NCI-H446 (cell line): Measurements from ENCODE around the gene UNC93B1.
"Not testable (repeated sequence)": the region's sequence is repeated elsewhere in the genome, so short reads cannot be mapped to it uniquely, and the experiment has no call there.

ENCODE experiments used
- DNase-seq, 2 experiments: peaks; one replicate each; lab custom pipeline; 2025; lab: John Stamatoyannopoulos, UW

Gene UNC93B1

DNA sequence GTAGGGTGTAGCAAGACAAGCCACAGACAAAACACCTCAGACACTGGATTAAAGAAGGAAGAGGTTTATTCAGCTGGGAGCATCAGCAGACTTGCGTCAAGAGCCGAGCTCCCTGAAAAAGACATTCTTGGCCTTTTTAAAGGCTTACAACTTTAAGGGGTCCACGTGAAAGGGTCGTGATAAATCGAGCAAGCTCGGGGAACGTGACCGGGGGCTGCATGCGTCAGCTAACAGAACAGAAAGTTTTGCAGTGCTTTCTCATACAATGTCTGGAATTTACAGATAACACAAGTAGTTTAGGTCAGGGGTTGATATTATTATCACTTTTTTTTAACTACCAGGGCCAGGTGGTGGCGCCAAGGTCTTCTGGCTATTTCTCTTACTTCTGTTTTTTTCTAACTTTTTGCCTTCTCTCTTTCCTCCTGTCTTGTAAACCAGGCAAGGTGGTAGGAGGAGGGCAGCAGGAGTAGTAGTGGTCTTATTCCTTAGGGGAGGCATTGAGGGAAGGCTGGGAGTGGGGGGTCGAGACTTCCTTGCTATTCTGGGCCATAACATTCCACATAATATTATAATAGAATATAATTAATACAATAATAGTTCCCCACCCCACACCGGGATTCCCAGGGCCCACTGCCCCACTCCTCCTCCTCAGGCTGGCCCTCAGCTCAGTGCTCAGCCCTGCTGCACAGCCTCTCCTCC is 5.6 kb upstream of the UNC93B1 start:
- DNase-seq, result peak in 1 of 2 experiments; percentile 18

DNA sequence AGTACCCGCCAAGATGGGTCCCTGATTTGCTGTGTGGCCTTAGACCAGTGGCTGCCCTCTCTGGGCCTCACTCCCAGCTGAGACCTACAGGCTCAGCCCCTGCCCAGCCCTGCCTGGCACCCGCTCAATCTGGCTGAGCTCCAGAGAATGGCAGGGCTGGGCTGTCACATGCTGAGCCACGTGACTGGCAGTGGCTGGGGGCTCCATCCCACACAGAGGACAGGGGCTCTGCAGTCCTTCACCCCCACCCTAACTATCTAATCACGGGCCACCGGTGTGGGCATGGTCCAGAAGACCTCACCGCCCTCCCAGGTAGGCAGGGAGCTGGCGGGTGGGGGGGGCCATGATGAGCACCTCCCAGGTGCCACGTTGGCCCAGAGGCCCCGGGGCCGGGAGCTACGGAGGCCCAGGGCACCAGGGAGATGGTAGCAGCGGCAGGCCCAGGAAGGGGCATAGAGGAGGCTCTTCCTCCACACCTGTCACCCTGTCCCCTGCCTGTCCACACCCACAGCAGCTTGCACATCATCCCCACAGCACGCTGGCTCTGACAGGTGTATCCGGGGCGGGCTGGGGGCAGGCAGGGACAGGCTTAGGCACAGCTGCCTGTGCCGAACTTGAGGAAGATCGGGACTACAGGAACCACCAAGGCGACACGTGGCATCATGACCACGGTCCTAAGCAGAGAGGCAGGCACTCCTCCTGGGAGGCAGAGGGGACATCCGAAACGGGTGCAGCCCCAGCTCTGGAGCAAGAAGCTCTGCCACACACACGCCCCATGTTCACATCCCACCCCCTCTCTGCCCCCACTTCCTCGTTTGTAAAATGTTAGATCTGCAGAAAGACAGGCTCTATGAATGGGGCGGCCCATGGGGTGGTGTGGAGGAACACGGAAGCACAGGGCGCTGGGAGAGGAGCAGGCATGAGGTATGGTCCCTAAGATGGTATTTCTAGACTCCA is 4.8 kb upstream of the UNC93B1 start:
- DNase-seq, result peak in 1 of 2 experiments; percentile 26

DNA sequence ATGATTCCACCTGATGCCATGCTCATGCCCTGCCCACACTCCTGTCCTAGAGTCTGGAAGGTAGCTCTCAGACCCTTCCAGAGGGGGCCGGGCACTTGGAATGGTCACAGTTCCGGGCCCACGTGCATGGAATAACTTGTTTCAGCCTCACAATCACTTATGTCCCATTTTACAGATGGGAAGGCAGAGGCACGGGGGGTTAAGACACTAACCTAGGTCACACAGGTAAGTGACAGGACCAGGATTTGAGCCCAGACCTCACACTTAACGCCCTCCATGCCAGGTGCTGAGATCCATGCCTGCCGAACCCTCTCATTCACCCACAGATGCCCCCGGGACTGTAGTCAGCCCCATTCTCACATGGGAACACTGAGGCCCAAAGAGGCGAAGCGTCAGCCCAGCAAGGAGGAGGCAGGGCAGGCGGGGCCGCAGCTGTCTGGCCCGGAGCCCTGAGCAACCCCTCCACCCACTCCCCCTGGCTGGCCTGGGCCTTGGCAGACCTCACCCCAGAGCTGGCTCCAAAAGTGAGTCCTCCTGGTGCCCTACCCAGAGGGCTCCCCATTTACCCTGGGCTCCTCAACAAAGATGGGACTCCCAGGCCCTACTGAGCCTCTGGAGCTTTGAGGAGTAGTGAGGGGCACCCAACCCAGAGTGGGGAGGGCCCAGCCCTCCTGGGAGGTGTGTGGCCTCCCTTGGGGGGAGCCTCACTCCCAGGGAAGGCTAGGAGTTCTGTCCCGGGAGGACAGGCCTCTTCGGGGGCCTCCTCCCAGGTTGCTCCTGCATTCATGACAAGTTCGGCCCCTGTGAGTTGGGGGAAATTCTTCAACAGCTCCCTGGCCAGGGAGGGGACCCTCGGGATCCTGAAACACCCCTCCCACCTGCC is 3.8 kb upstream of the UNC93B1 start:
- no peak for DNase-seq

DNA sequence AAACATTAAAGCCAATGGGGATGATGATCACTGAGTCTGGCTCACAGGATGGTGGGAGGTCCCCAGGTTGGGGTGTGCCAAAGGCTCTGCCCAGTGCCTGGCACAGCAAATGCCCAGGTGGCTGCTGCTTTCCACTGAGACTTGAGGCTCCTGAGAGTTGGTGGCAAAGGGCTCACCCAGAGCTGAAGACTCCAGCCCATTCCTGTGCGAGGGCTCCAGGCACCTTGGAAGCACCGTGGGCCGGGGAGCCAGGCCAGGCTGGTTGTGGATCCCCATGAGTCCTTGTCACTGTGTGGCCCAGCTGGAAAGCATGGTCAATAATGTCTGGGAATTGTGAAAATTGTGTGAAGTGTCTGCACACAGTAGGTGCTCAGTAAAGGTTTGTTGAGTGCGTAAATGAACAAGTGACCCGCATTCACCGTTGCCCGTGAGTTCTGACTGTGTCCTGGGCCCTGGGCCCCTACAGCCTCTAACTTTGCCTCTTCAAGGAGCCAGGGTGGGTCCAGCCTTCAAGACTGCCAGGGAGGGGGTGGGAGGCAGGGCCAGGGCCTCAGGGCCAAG is 2.8 kb upstream of the UNC93B1 start:
- no peak for DNase-seq

DNA sequence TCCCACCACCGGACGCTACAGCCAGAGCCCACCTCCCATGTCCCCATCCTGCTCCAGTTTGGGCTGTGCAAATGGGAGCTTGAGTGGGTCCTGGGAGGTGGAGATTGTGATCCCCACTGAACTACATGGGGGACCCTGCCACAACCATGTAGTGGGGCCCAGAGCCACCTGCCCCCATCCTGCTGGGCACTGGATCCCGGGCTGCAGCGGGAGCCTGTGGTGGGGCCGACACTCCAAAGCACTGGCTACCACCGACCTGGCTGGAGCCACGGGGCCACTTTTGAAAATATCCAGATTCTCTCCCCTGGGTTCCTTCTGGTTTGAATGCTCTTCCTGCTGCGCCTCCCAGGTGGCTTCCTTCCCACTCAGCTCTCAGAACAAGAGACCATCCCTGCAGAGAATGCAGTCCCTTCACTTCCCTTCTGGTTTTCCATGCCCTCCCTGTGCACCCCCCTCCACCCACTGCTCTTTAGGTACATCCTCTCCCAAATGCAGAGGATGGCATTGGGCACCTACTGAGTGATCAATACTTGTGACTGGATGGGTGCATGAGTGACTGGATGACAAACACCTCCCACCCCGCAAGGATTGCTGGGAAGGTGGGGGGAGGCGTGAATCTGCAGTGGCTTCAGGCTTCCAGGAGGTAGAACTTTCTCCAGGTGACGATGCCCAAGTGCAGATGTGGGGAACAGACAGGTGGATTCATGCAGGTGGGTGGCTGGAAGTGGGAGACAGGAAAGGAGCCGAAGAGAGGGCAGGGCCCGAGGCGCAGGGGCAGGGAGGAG is 846 bp upstream of the UNC93B1 start:
- DNase-seq, result no peak

DNA sequence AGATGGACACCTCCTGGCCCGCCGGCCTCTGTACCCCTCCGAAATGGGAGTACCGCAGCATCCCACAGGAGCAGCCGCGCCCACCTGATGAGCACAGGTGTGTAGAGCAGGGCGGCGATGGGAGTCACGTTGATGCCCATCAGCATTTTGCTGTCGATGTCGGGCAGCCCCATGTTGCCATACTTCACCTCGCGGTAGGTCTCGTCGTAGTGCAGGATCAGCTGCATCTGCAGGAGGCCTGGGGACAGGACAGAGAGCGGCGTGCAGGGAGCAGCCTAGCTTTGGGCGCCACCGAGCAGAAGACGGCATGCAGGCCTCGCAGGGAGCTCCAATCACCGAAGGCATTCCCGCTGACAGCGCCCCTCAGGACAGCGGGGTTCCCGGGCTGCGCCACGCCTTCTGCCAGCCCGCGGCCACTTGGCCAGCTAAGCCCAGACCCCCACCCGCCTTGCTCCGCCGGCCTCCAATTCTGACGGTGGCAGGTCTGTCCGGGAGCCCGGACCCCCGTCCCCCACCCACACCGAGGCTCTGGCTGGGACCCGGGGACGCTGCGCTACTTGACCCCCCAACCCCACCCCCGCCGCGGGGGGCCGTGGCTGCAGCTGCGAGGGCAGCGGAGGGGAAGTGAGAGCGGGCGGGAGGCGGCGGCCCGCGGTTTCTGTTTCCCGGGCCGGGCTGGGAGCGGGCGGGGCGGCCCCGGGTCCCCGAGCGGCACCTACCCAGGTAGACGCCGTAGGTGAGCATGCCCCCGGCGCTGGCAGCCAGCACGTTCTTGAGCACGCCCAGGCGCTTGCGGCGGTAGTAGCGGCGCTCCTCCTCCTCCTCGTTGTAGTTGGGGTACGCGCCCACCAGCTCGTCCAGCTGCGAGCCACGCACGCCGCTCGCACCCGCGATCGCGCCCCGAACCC is 705 bp downstream of the UNC93B1 start:
- DNase-seq, result no peak

DNA sequence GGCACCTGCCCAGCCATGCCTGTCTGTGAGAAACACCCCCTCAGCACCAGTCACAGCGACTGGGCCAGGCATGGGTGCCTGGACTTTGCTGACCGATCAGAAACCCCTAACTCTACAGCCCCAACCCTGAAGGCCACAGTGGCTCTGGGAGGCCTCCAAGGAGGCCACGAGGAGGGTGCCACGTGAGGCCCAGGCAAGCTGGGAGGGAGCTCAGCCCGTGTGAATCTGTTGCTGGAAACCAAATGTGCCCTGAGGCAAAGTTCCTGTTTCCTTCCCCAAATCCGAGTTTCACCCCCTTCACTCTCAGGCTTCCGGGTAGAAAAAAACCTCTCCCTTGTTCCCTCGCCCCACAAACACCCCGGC is 1.3 kb downstream of the UNC93B1 start:
- DNase-seq, result no peak

DNA sequence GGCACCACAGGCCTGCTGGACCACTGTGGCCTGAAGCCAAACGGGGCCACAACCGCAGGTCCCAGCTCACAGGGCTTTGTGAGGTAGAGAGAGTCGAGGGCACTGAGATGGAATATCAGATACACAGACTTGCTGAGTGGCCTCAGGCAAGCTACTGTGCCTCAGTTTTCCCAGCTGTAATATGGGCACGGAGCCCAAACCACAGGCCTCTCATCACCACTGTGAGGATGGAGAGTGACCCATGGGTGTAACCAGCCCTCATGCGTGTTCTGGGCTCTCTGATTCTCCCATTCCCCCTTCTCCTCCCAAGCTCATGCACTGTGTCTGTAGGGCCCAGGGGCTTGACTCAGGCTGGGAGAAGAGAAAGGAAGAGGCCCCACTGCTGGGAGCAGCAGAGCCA is 4.2 kb downstream of the UNC93B1 start:
- DNase-seq, result no peak

DNA sequence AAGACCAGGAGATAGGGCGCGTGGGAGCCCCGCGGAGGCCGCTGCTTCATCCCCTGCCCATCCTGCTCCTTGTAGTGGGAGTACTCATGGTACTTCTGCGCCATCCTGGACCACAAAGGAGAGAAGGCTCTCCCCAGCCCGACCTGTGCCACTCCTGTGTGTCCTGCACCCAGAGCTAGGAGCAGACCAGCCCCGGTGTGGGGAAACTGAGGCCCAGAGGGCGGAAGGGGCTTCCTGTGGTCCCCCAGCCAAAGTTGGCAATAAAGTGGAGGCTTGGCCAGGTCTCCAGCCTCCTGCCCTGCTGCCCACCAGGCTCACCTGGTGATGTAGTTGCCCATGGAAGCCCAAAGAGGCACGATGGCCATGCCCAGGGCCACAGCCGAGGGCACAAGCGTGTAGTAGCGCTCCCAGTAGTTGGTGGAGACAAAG is 4.7 kb downstream of the UNC93B1 start:
- no peak for DNase-seq

DNA sequence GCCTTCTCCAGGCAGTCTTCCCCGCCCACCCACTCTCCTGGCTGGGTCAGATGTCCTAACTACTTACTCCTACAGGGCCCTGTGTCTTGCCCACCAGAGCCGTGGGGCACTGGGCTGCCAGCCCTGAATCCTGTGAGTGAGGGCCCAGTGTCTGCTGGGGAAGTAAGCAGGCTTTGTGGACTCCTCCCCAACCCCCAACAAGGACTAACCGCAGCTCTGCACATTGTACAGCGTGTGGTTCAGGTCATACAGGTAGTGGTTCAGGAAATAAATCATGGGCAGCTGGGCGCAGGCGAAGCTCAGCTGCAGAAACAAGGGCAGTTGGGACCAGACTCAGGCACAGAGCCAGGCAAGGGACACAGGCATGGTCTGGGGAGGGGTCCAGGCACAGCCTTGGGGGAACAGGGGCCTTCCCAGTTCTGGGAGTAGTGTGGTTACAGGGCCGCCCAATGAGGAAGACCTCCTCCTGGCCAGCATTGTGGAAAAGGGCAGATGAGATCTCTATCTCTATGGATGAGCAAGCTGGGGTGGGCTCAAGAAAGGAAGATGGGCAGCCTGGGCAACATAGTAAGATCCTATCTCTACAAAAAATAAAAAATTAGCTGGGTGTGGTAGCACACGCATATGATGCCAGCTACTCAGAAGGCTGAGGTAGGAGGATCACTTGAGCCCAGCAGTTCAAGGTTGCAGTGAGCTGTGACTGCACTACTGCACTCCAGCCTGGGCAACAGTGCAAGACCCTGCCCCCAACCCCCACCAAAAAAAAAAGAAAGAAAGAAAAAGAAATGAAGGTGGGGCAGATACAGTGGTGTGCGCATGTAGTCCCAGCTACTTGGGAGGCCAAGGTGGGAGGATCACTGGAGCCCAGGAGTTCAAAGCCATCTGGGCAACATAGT is 5.5 kb downstream of the UNC93B1 start:
- DNase-seq, result no peak

DNA sequence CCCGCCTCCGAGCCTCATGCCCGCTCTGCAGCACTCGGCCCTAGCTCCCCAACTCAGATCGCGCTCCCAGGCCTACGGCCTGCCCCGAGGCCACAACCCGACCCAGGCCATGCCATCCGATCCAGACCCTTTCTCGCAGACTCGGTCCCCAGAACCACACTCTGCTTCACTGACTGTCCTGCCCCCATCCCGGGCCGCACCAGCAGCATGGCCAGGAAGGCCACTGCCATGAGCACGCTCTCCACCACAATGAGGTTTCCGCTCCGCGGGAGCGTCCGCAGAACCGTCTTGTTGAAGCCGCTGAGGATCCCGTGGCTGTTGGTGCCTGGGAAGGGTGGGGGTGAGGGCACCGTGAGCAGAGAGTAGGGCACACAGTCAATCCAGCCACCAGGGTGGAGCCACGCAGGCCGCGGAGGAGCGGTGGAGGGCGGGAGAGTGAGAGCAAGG is 6.4 kb downstream of the UNC93B1 start:
- no peak for DNase-seq

DNA sequence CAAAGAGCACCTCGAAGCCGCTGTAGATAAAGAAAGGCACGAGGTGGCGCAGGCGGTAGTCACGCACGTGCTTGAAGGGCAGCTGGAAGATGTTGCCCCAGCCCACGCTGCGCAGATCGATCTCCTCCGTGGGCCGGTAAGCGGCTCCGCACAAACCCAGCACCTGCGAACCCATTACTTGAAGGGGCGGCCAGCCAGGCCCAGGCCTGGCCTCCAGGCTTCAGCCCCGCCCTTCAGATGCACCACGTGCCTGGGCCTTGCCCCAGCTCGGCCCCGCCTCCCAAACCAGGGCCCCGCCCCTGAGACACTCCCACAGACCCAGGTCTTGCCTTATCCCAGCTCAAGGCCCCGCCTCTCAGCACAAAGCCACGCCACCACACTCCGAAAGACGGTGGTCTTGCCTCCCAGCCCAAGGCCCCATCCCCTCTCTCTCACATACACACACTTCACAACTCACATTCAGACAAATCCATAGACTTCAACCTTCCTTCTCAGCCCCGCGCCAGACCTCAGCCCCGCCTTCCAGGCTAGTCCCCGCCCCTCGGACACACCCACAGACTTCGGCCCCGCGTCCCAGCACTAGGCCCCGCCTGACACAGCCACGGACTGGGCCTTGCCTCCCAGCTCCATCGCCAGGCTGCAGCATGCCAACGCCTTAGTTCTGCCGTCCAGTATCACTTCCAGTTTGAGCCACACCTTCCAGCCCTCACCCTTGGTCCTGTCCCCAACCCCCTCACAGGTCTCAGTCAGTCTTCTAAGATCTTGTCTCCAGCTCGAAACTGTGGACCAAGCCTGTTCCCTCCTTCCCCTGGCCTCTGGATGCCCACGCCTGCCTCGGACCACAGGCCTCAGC is 7.0 kb downstream of the UNC93B1 start:
- no peak for DNase-seq

DNA sequence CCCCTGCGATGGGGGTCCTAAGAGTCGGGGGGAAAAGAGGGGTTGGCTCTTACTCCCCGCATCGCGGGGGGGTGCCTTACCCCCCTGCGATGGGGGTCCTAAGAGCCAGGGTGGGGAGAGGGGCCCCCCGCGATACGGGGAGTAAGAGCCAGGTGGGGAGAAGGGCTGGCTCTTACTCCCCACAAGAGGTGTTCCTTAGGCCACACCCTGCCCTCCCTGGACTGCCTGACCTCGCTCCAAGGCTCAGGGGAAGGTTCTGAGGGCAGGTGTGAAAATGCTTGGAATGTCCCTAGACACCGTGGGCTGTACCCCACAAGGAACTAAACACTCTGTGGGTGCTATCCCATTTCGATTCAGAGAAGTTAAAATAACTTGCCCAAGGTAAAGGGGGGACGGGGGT is 7.8 kb downstream of the UNC93B1 start:
- no peak for DNase-seq

DNA sequence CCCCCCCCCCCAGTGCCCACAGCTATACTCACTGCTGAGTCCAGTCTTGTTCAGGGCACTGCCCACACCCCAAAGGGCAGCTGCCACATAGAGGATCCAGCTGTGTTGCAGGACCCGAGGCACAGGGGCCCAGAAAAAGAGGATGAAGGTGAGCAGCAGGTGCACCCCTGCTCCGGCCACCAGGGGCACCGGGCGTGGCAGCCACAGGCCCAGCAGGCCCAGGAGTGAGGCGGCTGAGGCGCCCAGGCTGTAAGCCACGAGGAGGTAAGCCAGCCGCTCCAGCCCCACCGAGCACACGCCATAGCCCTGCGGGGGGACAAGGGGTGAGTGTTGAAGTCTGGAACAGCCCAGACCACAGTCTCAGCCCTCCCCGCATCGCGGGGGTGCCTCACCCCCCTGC is 8.3 kb downstream of the UNC93B1 start:
- DNase-seq, result not testable (repeated sequence)

DNA sequence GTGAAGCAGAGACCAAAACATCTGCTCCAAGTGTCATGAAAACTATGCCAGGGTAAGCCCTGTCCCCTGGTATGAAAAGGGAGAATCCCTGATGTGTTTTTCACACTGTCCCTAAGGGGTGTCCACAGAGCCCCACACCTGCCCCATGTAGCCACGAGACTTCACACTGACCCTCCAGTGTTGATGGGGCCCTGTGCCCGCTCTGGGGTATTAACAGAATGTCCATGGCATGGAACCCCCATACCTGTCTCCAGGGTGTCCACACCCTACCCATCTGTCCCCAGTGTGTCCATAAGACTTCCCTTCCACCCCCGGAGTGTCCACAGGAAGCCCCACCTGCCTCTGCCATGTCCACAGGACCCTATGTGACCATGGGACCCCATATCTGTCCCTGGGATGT is 8.8 kb downstream of the UNC93B1 start:
- not testable (repeated sequence) for DNase-seq

DNA sequence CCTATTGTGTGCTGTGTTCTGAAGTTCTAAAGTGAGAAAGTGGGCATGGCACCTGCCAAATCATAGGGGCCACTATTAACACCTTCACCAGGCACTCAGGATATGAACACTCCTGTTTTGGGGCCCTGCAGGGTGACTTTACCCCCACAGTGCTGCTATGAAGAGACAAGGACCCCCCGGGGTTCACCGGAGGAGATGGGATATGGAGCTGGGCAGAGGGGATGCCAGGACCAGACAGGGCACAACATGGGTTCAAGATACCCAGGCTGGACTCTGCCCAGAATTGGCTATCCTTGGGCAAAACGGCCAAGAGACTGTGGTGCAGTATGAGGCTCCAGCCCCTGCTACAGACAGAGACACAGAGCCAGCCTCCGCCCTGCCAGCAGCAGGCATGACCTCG is 9.5 kb downstream of the UNC93B1 start:
- not testable (repeated sequence) for DNase-seq

DNA sequence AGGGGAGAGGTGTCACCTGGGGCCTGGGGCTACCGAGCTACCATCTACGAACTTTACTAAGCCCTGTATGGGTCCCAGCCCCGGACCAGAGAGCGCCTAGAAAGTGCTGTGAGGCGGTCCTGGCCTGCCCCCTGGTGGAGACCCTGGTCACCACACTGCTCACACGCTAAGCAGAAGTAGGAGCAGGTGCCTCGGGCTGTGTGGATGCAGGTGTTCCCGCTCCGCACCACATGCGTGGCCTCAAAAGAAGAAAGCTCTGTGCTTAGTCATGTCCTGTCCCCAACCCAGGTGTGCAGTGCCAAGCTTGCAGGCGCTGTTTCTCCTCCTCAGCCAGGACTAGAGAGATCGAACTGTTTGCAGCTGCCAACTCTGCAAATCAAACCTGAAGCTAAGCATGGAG is 10.1 kb downstream of the UNC93B1 start:
- DNase-seq, result not testable (repeated sequence)
